GM18951 (cell line): ENCODE data around the gene FBRS.
"Not testable (repeated sequence)": the region's sequence is repeated elsewhere in the genome, so short reads cannot be mapped to it uniquely, and the experiment has no call there.

Experiments used
- POLR2A ChIP-seq: IDR thresholded peaks from 4 replicates; pipeline ENCODE4 v1.6.1; 2011; ENCODE audit warnings: mild to moderate bottlenecking; ENCODE audit not compliant: insufficient read length, insufficient read depth; ENCODE audit errors: extremely low read depth
- in situ Hi-C: fragments of 300-500 bp; cut with MboI; formaldehyde crosslinking; loops from one replicate; pipeline ENCODE4 v1.12.0; 2022; ENCODE audit warnings: low sequenced_read_pairs, mixed read lengths, inconsistent platforms; ENCODE audit not compliant: unreplicated experiment

FBRS gene

GRCh38 chr16:30700971-30701370 is 42.7 kb downstream of the FBRS start:
- no peak for TF ChIP-seq POLR2A
- in situ Hi-C loops: no loop called here

- in situ Hi-C loops: not testable (repeated sequence)
These were observed 44.8 kb downstream of the FBRS start for GRCh38 chr16:30703071-30703470.

GRCh38 chr16:30703971-30704370 is 45.7 kb downstream of the FBRS start:
- TF ChIP-seq POLR2A: no peak
- in situ Hi-C loops: no loop called here

GRCh38 chr16:30706046-30706445 is 47.8 kb downstream of the FBRS start:
- no peak for TF ChIP-seq POLR2A
- in situ Hi-C loops: no loop called here

- TF ChIP-seq POLR2A: no peak
- in situ Hi-C loops: no loop called here
These were observed 52.7 kb downstream of the FBRS start for GRCh38 chr16:30710971-30711370.

GRCh38 chr16:30711712-30712111 is 53.5 kb downstream of the FBRS start:
- in situ Hi-C loops: no loop called here
- no peak for TF ChIP-seq POLR2A

GRCh38 chr16:30715750-30716445 is 57.7 kb downstream of the FBRS start:
- in situ Hi-C loops: no loop called here
- no peak for TF ChIP-seq POLR2A

GRCh38 chr16:30720086-30720485 is 61.9 kb downstream of the FBRS start:
- in situ Hi-C loops: no loop called here

More at GRCh38 chr16:30720086-30720485, 61.9 kb downstream of the FBRS start:
- TF ChIP-seq POLR2A: no peak
